GM18951 (cell line): ENCODE measurements around the gene LVRN.
"Not testable (repeated sequence)": the region's sequence is repeated elsewhere in the genome, so short reads cannot be mapped to it uniquely, and the experiment has no call there.

ENCODE experiments used
- POLR2A ChIP-seq: IDR thresholded peaks from 4 replicates; pipeline ENCODE4 v1.6.1; 2011; ENCODE audit warnings: mild to moderate bottlenecking; ENCODE audit not compliant: insufficient read length, insufficient read depth; ENCODE audit errors: extremely low read depth
- in situ Hi-C: fragments of 300-500 bp; cut with MboI; formaldehyde crosslinking; loops from one replicate; pipeline ENCODE4 v1.12.0; 2022; ENCODE audit warnings: low sequenced_read_pairs, mixed read lengths, inconsistent platforms; ENCODE audit not compliant: unreplicated experiment

The LVRN gene, protein sequence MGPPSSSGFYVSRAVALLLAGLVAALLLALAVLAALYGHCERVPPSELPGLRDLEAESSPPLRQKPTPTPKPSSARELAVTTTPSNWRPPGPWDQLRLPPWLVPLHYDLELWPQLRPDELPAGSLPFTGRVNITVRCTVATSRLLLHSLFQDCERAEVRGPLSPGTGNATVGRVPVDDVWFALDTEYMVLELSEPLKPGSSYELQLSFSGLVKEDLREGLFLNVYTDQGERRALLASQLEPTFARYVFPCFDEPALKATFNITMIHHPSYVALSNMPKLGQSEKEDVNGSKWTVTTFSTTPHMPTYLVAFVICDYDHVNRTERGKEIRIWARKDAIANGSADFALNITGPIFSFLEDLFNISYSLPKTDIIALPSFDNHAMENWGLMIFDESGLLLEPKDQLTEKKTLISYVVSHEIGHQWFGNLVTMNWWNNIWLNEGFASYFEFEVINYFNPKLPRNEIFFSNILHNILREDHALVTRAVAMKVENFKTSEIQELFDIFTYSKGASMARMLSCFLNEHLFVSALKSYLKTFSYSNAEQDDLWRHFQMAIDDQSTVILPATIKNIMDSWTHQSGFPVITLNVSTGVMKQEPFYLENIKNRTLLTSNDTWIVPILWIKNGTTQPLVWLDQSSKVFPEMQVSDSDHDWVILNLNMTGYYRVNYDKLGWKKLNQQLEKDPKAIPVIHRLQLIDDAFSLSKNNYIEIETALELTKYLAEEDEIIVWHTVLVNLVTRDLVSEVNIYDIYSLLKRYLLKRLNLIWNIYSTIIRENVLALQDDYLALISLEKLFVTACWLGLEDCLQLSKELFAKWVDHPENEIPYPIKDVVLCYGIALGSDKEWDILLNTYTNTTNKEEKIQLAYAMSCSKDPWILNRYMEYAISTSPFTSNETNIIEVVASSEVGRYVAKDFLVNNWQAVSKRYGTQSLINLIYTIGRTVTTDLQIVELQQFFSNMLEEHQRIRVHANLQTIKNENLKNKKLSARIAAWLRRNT

DNA sequence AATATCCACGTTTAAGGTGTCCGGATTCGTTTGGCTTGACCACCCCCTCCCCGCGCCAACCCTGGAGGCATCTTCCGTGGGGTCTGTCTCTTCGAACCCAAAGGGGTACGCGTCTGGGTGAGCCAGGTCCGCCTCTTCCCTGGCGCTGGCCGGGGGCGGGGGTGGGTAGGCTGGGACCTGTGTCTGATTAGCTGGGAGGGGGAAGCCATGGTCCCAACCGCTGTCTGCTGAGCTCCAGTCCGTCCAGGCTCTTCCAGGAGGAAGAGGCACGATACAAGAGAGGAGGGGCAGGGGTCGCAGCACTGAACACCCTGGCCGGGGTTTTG is at the start of gene LVRN:
Gene LVRN, plus strand, starts transcription at position 237 of the 326 bp plus-strand sequence. CDS start 143 bp downstream, outside the sequence.
- TF ChIP-seq POLR2A, result no peak
- in situ Hi-C loops, result no loop called here

DNA sequence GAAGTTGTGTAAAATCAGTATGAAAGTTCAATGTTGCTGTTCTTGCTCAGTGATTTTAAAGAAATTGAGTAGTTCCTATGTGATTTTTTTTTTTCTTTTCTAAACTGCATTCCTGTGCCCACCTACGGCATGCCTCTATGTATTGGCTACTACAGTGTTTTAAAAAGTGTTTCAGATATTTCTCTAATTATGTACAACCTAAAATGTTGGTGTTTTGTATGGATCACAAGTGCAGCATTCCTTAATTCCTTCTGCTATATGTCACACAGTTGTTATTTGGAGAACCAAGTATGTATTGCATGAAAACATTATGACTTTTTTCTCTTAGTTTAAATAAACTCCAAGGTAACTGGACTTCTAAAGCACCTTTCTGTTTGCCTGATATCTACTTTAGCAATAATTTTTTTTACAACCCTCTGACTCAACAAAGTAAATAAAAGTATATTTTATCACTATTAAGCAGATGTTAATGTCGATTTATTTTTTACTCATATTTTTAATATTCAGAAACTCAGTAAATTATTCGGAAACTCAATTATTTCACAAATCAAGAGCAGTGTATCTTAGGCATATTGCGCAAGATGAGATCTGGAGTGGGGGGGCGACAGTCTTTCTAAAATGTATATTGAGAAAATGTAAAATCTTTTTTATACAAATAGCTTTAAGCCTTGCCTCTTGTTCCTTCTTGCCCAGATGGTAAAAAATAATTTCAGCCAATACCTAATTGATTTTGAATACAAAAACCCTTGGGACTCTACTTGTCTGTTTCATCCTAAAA is 48.5 kb upstream of the LVRN start:
- in situ Hi-C loops, result not testable (repeated sequence)

DNA sequence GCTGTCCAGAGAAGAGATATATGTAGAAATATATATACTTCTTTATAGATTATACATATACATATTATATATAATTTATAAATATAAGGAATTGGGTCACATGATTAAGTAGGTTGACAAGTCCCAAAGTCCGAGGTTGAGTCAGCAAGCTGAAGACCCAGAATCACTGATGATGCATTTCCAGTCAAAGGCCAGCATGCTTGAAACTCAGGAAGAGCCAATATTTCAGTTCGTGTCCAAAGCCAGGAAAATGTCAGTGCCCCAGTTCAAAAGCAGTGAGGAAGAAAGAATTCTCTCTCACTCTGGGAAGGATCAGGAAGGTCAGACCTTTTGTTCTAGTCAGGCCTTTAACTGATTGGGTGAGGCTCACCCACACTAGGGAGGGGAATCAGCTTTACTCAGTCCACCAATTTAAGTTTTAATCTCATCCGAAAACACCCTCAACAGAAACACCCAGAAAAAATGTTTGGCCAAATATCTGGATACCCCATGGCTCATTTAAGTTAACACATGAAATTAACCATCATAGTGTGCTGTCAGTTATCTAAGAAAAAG is 42.0 kb upstream of the LVRN start:
- no peak for TF ChIP-seq POLR2A

DNA sequence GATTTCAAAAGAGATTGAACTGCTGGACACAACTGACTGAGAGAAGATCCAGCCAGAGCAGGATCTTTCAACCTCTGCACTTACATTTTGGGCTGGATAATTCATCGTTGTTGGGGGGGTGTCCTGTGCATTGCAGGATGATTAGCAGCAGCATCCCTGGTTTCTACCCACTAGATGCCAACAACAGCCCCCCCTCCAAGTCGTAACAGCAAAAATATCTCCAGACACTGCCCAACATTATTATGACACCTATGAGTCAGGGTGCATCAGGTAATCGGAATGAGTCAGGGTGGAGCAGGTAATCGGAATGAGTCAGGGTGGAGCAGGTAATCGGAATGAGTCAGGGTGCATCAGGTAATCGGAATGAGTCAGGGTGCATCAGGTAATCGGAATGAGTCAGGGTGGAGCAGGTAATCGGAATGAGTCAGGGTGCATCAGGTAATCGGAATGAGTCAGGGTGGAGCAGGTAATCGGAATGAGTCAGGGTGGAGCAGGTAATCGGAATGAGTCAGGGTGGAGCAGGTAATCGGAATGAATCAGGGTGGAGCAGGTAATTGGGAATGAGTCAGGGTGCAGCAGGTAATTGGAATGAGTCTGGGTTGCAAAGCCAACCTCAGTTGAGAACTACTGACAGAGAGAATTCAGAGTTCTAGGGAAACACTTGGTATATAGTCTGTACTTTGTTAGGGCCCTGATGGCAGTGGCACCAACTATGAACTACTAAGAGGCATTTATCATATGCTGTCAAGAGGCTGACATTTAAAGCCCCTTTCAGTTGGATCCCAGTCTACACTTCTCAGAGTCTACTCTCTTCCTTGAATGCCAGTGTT is 33.5 kb upstream of the LVRN start:
- in situ Hi-C loops, result not testable (repeated sequence)

More for the DNA sequence above, 42.0 kb upstream of the LVRN start:
- in situ Hi-C loops, result no loop called here

DNA sequence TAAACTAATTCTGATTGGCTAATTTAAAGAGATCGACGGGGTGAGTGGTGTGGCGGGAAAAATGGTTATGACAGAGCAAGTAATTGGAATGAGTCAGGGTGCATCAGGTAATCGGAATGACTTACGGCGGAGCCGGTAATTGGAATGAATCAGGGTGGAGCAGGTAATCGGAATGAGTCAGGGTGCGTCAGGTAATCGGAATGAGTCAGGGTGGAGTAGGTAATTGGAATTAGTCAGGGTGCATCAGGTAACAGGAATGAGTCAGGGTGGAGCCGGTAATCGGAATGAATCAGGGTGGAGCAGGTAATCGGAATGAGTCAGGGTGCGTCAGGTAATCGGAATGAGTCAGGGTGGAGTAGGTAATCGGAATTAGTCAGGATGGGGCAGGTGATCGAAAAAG is 32.1 kb upstream of the LVRN start:
- in situ Hi-C loops, result not testable (repeated sequence)

DNA sequence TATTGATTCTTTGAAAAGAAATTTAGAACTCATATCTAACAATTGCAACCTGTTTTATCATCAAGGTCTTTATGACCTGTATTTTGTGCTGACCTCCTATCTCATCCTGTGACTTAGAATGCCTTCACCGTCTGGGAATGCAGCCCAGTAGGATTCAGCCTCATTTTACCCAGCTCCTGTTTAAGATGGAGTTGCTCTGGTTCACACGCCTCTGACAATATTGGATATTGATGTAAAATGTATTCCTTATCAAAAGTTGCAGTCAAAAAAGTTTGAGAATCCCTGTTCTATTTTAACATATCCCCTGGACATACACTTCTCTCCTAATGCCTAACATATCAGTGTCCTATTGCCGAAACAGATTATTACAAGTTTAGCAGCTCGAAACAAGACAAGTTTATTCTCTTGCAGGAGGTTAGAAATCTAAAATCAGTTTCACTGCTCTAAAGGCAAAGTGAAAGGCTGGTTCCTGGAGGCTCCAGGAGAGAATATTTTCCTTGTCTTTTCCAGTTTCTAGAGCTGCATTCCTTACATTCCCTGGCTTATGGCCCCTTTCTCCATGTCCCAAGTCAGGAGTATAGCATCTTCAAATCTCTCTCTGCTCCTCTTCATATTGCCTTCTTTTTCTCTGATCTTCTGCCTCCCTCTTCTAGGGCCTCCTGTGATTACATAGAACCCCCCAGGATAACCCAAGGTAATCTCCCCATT is 31.5 kb upstream of the LVRN start:
- in situ Hi-C loops, result no loop called here

DNA sequence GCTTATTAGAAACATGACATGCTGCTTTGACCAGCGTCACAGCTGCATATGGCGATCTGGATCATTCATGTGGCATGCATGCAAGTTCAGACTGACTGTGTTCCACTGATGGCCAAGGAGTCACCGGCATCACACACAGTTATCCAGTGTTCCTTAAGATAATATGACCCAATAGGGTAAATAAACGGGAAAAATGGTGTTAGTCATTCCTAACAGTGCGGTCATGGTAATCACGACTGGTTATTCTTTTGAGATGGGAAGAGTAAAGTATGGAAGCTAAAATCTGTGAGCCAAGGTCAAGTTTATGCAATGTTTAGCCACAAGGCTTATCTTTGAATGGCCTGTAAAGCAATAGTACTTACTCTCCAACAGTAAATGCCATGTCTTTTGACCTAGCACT is 29.3 kb upstream of the LVRN start:
- TF ChIP-seq POLR2A, result no peak
- in situ Hi-C loops, result no loop called here

More for the DNA sequence above, 31.5 kb upstream of the LVRN start:
- TF ChIP-seq POLR2A, result no peak

DNA sequence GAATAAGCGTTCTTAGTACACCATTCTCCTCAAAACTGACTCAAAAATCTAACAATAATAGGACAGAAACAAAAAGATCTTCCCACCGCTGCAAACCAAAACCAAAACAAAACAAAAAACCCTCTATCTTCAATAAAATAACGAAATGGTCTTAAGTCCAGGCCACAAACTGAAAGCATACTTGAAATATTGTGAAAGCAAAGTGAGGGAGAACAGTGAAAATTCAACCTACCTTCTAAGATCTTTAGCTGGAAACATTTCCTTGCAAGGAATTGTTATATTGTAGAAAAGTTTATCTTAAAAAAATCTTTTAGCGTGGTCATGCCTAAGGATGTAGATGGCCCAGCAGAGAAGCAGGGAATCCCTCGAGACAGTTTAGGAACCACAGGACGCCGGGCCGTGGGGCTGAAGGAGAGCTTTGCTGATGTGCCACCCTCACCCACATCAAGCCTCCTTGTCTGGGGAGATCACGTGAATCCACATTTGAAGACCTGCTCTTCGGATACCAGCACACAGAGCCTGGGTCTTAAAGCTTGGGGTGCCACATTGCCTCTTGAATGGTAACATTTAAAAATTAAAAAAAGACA is 27.8 kb upstream of the LVRN start:
- TF ChIP-seq POLR2A, result no peak
- in situ Hi-C loops, result no loop called here

DNA sequence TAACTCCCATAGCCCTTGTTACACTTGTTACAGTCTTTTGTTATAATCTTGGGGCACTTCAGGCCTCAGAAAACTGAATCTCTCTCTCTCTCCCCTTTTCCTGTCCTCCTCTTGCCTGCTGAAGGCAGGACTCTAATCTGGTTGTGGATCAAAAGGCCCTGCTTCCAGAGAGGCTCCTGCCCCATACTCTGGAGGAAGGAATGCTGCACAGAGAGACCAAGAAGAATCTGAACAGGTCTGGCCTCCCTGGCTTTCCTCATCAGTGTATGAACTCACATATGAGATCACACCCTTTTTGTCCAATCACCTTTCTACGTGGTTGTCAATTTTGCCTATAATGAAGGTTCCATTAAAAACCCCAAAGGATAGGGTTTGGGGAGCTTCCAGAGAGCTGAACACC is 26.2 kb upstream of the LVRN start:
- in situ Hi-C loops, result no loop called here
- no peak for TF ChIP-seq POLR2A

DNA sequence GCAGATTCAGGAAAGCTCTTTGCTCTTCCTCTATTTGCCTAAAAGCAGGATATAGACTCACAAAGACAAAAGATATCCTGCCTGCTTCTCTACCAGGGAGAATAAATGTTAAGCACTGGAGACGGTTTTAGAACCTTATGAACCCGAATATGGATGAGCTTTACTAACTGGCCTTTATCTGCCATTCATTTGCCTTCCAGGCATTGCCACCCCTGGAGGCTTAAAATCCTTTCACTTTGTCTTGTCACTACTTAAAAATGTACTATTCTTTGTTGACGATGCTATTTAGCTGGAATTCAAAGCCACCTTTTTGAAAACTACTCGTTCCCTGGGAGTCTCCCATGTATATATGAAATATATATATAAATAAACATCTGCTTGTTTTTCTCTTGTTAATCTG is 23.2 kb upstream of the LVRN start:
- no peak for TF ChIP-seq POLR2A
- in situ Hi-C loops, result no loop called here

DNA sequence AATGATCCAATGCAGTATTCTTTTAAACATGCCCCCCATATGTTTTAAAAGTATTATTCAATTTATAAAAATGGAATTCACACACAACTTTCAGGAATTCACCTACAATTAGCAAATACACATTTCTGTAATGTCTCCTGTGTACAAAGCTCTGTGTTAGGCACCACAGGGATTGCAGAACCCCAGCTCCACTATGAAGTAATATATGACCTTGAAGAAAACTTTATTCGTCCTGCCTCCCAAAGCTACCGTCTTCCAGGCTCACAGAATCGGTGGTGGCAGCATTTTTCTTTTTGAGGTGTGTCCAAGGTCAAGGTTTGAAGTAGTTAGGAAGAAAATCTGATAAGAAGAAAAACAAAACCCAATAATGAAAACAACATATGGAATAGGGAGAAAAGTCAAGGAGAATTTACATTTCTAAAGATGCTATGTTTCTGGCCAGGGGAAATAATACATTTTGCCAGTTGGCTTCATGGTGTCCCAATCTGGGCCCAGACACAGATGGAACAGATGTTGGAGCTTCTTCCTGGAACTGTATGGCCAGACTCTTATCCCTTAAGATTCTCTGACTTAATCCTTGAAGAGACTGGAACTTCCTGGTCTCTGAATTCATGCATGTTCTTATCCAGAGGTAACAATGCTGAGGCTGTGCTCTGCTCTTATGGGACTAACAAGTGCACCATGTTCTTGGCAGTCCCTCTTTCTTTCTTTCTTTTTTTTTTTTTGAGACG is 22.0 kb upstream of the LVRN start:
- in situ Hi-C loops, result no loop called here
- TF ChIP-seq POLR2A, result no peak
